Duodenal mucosa (tissue), 2 donors: ENCODE results near the gene SHCBP1L.

ENCODE experiments used
- H3K27ac ChIP-seq: one replicate; pipeline ENCODE4 v1.7.0; 2013; ENCODE audit warnings: low read depth, low read length
- H3K27me3 ChIP-seq, 2 donors: one replicate each; pipeline ENCODE4 v1.7.0; 2013; ENCODE audit warnings: low read length in 2 of 2, control low read depth in 1 of 2; ENCODE audit not compliant: insufficient read depth in 2 of 2, control insufficient read depth in 1 of 2
- H3K36me3 ChIP-seq, 2 donors: one replicate each; pipeline ENCODE4 v1.7.0; 2013; ENCODE audit warnings: low read length in 2 of 2, control low read depth in 1 of 2; ENCODE audit not compliant: insufficient read depth in 2 of 2, control insufficient read depth in 1 of 2
- H3K4me1 ChIP-seq, 2 donors: one replicate each; pipeline ENCODE4 v1.7.0; 2013; ENCODE audit warnings: low read length in 2 of 2, control low read depth in 1 of 2; ENCODE audit not compliant: insufficient read depth in 2 of 2, control insufficient read depth in 1 of 2
- H3K4me3 ChIP-seq, 2 donors: one replicate each; pipeline ENCODE4 v1.7.0; 2013; ENCODE audit warnings: low read length in 2 of 2, low read depth in 1 of 2
- H3K9ac ChIP-seq, 2 donors: one replicate each; pipeline ENCODE4 v1.7.0; 2013; ENCODE audit warnings: low read length in 2 of 2, low read depth in 1 of 2
- H3K9me3 ChIP-seq, 2 donors: one replicate each; pipeline ENCODE4 v1.7.0; 2013; ENCODE audit warnings: low read length in 2 of 2, control low read depth in 1 of 2; ENCODE audit not compliant: control insufficient read depth in 1 of 2

SHCBP1L gene

GRCh38 chr1:182939413-182939812 lies 13.6 kb downstream of the SHCBP1L start:
- H3K36me3 ChIP-seq, result no peaks in the 10 kb centered on the region
- no peaks in the 10 kb centered on the region for H3K4me1 ChIP-seq
- H3K4me3 ChIP-seq, result no peak overlapping the region
- no peak overlapping the region for H3K9ac ChIP-seq
- no peak overlapping the region for H3K27ac ChIP-seq
- H3K9me3 ChIP-seq, result no peaks in the 10 kb centered on the region
- peaks cover 0 to 4% of the 10 kb centered on the region in 2 donors for H3K27me3 ChIP-seq

- no peaks in the 10 kb centered on the region for H3K36me3 ChIP-seq
- H3K9me3 ChIP-seq, result no peaks in the 10 kb centered on the region
- H3K27me3 ChIP-seq, result no peaks in the 10 kb centered on the region
- no peaks in the 10 kb centered on the region for H3K4me1 ChIP-seq
- H3K4me3 ChIP-seq, result no peak overlapping the region
- no peak overlapping the region for H3K27ac ChIP-seq
- H3K9ac ChIP-seq, result no peak overlapping the region
Measured at GRCh38 chr1:182935716-182936115, 17.2 kb downstream of the SHCBP1L start.

GRCh38 chr1:182930985-182931384 lies 22.0 kb downstream of the SHCBP1L start:
- H3K36me3 ChIP-seq, result no peaks in the 10 kb centered on the region
- H3K9ac ChIP-seq, result no peak overlapping the region
- no peaks in the 10 kb centered on the region for H3K9me3 ChIP-seq
- no peaks in the 10 kb centered on the region for H3K4me1 ChIP-seq
- H3K27ac ChIP-seq, result no peak overlapping the region
- H3K27me3 ChIP-seq, result no peaks in the 10 kb centered on the region
- H3K4me3 ChIP-seq, result no peak overlapping the region

- Histone ChIP-seq H3K36me3 (no peaks in the 10 kb centered on the region), H3K9me3 (no peaks in the 10 kb centered on the region), H3K4me1 (no peaks in the 10 kb centered on the region), H3K27ac (no peak overlapping the region), H3K9ac (no peak overlapping the region), H3K27me3 (no peaks in the 10 kb centered on the region), H3K4me3 (no peak overlapping the region)
Measured at GRCh38 chr1:182927693-182928433, 25.1 kb downstream of the SHCBP1L start.

GRCh38 chr1:182925661-182926060 lies 27.3 kb downstream of the SHCBP1L start:
- H3K4me3 ChIP-seq, result no peak overlapping the region
- no peaks in the 10 kb centered on the region for H3K36me3 ChIP-seq
- no peaks in the 10 kb centered on the region for H3K9me3 ChIP-seq
- H3K27ac ChIP-seq, result no peak overlapping the region
- no peak overlapping the region for H3K9ac ChIP-seq
- no peaks in the 10 kb centered on the region for H3K4me1 ChIP-seq
- no peaks in the 10 kb centered on the region for H3K27me3 ChIP-seq

- Histone ChIP-seq H3K36me3 (no peaks in the 10 kb centered on the region), H3K4me1 (no peaks in the 10 kb centered on the region), H3K27me3 (no peaks in the 10 kb centered on the region), H3K4me3 (no peak overlapping the region), H3K9me3 (peaks cover 3 to 4% of the 10 kb centered on the region in 2 donors), H3K27ac (no peak overlapping the region), H3K9ac (no peak overlapping the region)
Measured at GRCh38 chr1:182917378-182917777, 35.6 kb downstream of the SHCBP1L start.

- no peaks in the 10 kb centered on the region for H3K36me3 ChIP-seq
- peaks cover 3 to 4% of the 10 kb centered on the region in 2 donors for H3K9me3 ChIP-seq
- no peak overlapping the region for H3K4me3 ChIP-seq
- no peaks in the 10 kb centered on the region for H3K4me1 ChIP-seq
- H3K27me3 ChIP-seq, result no peaks in the 10 kb centered on the region
- no peak overlapping the region for H3K9ac ChIP-seq
- H3K27ac ChIP-seq, result no peak overlapping the region
Measured at GRCh38 chr1:182913401-182913800, 39.6 kb downstream of the SHCBP1L start.

- no peaks in the 10 kb centered on the region for H3K27me3 ChIP-seq
- no peak overlapping the region for H3K4me3 ChIP-seq
- H3K9me3 ChIP-seq, result peaks cover 3 to 4% of the 10 kb centered on the region in 2 donors
- H3K27ac ChIP-seq, result no peak overlapping the region
- no peak overlapping the region for H3K9ac ChIP-seq
- no peaks in the 10 kb centered on the region for H3K36me3 ChIP-seq
- H3K4me1 ChIP-seq, result no peaks in the 10 kb centered on the region
Measured at GRCh38 chr1:182910143-182910542, 42.8 kb downstream of the SHCBP1L start.

GRCh38 chr1:182909578-182909977 lies 43.4 kb downstream of the SHCBP1L start:
- no peaks in the 10 kb centered on the region for H3K4me1 ChIP-seq

GRCh38 chr1:182905321-182905720 lies 47.6 kb downstream of the SHCBP1L start:
- no peaks in the 10 kb centered on the region for H3K4me1 ChIP-seq
- H3K9me3 ChIP-seq, result no peaks in the 10 kb centered on the region
- H3K27ac ChIP-seq, result no peak overlapping the region
- no peak overlapping the region for H3K9ac ChIP-seq
- no peaks in the 10 kb centered on the region for H3K27me3 ChIP-seq
- no peaks in the 10 kb centered on the region for H3K36me3 ChIP-seq
- H3K4me3 ChIP-seq, result no peak overlapping the region

More at GRCh38 chr1:182909578-182909977, 43.4 kb downstream of the SHCBP1L start:
- no peaks in the 10 kb centered on the region for H3K27me3 ChIP-seq
- no peak overlapping the region for H3K27ac ChIP-seq
- no peak overlapping the region for H3K9ac ChIP-seq
- H3K36me3 ChIP-seq, result no peaks in the 10 kb centered on the region
- H3K4me3 ChIP-seq, result no peak overlapping the region
- H3K9me3 ChIP-seq, result peaks cover 3 to 4% of the 10 kb centered on the region in 2 donors
